Keratinocyte (primary cell): Measurements from ENCODE around the gene APH1B.

Experiments used
- CTCF ChIP-seq, 3 experiments: IDR thresholded peaks in 1 of 3; conservative IDR thresholded peaks in 1 of 3; optimal IDR thresholded peaks in 1 of 3; 2 replicates in 2 of 3; 3 replicates in 1 of 3; pipeline versions ENCODE3 to v1.5.1; 2011; ENCODE audit warnings: low read length in 3 of 3, mild to moderate bottlenecking in 3 of 3, moderate library complexity in 2 of 3, control low read depth in 1 of 3, inconsistent platforms in 1 of 3; ENCODE audit not compliant: insufficient read depth in 2 of 3; ENCODE audit errors: extremely low read depth in 1 of 3
- EZH2 ChIP-seq: IDR thresholded peaks from one replicate; pipeline ENCODE4 v1.6.1; 2012; ENCODE audit warnings: inconsistent platforms, mild to moderate bottlenecking, low read length, moderate library complexity

- TF ChIP-seq CTCF (optimal IDR thresholded peaks at IDR 0.05 in 1 of 3, IDR thresholded peaks at IDR 0.05 in 1 of 3, conservative IDR thresholded peaks at IDR 0.05 in 1 of 3; ENCODE audit: extremely low read depth in 1 of 3, insufficient read depth in 2 of 3, low read length in 3 of 3) (no peak), EZH2 (no peak)
Measured at GRCh38 chr15:63335543-63336240, 58.3 kb downstream of the APH1B start.
